ENCODE measurements around the gene PCDHB1. TPM values are rescaled to one million over a fixed set of nuclear protein-coding genes. Genes with fewer than 3 reads are reported as not detected.

PCDHB1 gene
- total and polyA plus RNA-seq, 4 experiments from 2014 or later = not detected

DNA sequence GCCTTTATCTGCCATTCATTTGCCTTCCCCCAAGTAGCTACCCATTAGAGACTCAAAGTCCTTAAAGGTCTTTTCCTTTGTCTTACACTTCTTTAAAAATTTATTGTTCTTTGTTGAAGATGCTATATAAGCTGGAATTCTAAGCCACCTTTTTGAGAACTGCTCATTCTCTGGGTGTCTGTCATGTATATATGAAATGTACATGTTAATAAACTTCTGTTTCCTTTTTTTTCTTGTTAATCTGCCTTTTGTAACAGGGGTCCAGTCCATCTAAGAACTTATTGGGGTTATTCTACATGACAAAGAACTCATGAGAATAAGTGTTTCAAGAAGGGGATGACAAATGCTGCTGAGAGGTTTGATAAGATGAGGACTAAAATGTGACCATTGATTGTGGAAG lies 43.4 kb upstream of the PCDHB1 start:
- Histone ChIP-seq H3K36me3 (ENCODE audit: insufficient read depth, low read length) (no peaks in the 10 kb centered on the region), H3K27me3 (ENCODE audit: insufficient read depth, low read length) (no peaks in the 10 kb centered on the region), H3K9me3 (ENCODE audit: control insufficient read depth in 1 of 2, low read length in 2 of 2) (no peaks in the 10 kb centered on the region), H3K4me1 (ENCODE audit: insufficient read depth, low read length) (no peaks in the 10 kb centered on the region), H3K27ac (ENCODE audit: low read depth, low read length) (no peak overlapping the region), H3K4me3 (ENCODE audit: low read length in 2 of 2) (no peak overlapping the region)
- POLR2A ChIA-PET (ENCODE audit: partially characterized antibody) = no interaction called here
- H3K36me3 Mint-ChIP-seq = no peaks in the 10 kb centered on the region
- intact Hi-C loops (cut with micrococcal nuclease) = no loop called here
- no peak overlapping the region for H3K27ac Mint-ChIP-seq
- no peak overlapping the region for H3K4me3 Mint-ChIP-seq
- CTCF ChIA-PET (ENCODE audit: partially characterized antibody) = no interaction called here
- H3K4me1 Mint-ChIP-seq = no peaks in the 10 kb centered on the region
- H3K9me3 Mint-ChIP-seq = peaks cover 0 to 7% (median 3%) of the 10 kb centered on the region in 8 donors
- peaks cover 5 to 6% of the 10 kb centered on the region in 2 donors for H3K27me3 Mint-ChIP-seq
- no peak for DNase-seq

DNA sequence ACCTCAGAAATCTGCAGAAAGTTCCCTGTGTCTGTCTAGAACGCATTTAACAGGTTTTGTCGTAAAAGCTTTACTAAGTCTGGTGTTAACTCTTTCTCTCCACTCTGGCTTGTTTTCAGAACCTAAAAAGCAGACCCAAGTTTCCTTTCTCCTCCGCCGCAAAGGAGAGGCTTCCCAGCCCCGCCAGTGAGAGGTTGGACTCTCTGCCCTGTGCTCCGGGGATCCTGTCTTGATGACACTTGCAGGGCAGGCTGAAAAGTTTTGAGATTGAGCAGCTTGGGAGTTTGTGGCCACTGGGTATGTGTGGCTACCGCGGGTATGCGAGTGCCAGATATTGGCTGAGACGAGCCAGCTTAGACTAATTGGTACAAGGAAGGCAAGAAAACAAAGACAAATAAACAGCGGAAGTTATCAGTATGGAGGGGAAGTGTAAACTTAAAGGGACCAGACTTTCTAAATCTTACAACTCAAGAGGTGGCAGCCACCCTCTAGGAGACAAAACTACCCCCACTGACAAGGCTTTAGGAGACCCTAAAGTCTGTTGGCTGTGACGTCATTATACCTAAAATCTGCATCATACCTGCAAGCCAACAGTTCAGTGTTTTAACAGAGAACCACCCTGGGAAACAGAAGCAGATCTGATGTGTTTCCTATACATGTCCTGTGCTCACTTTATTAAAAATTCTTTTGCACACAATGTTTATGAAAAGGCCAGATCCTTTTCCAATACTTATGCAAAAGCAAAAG lies 41.0 kb upstream of the PCDHB1 start:
- Mint-ChIP-seq H3K27me3 (peaks cover 2 to 6% of the 10 kb centered on the region in 2 donors), H3K9me3 (peaks cover 0 to 7% (median 3%) of the 10 kb centered on the region in 8 donors), H3K4me3 (no peak overlapping the region), H3K36me3 (no peaks in the 10 kb centered on the region), H3K27ac (no peak overlapping the region), H3K4me1 (no peaks in the 10 kb centered on the region)
- Histone ChIP-seq H3K4me3 (ENCODE audit: low read length in 2 of 2) (no peak overlapping the region), H3K36me3 (ENCODE audit: insufficient read depth, low read length) (no peaks in the 10 kb centered on the region), H3K4me1 (ENCODE audit: insufficient read depth, low read length) (no peaks in the 10 kb centered on the region), H3K27ac (ENCODE audit: low read depth, low read length) (no peak overlapping the region), H3K27me3 (ENCODE audit: insufficient read depth, low read length) (no peaks in the 10 kb centered on the region), H3K9me3 (ENCODE audit: control insufficient read depth in 1 of 2, low read length in 2 of 2) (no peaks in the 10 kb centered on the region)
- CTCF ChIA-PET (ENCODE audit: partially characterized antibody) = no interaction called here
- POLR2A ChIA-PET (ENCODE audit: partially characterized antibody) = no interaction called here
- no peak for DNase-seq
- intact Hi-C loops (cut with micrococcal nuclease) = no loop called here

DNA sequence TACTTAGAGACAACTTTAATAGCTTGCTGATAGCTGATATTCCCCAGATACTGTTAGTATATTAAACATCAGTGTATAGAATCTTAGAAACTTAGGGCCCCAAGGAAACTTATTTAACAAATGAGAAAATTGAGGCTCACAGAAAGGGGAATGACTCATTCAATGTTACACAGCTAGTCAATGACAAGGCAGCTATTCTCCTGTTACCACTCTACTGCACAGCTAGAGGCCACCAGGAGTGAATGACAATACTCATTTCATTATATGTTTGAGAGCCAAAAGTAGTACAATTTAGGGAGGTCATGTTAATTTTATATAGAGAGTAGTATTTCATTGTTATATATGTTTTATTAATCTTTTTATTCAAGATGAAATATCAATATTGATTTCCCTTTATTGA lies 33.2 kb upstream of the PCDHB1 start:
- Mint-ChIP-seq H3K4me3 (no peak overlapping the region), H3K36me3 (no peaks in the 10 kb centered on the region), H3K9me3 (peaks cover 0 to 5% (median 0%) of the 10 kb centered on the region in 8 donors), H3K4me1 (no peaks in the 10 kb centered on the region), H3K27me3 (peaks cover 4% of the 10 kb centered on the region in 2 donors), H3K27ac (no peak overlapping the region)
- H3K27me3 ChIP-seq (ENCODE audit: insufficient read depth, low read length) = no peaks in the 10 kb centered on the region
- no peak for DNase-seq
- H3K27ac ChIP-seq (ENCODE audit: low read depth, low read length) = no peak overlapping the region
- H3K4me3 ChIP-seq (ENCODE audit: low read length in 2 of 2) = no peak overlapping the region
- H3K9me3 ChIP-seq (ENCODE audit: control insufficient read depth in 1 of 2, low read length in 2 of 2) = no peaks in the 10 kb centered on the region
- POLR2A ChIA-PET (ENCODE audit: partially characterized antibody) = no interaction called here
- H3K4me1 ChIP-seq (ENCODE audit: insufficient read depth, low read length) = no peaks in the 10 kb centered on the region
- no peaks in the 10 kb centered on the region for H3K36me3 ChIP-seq (ENCODE audit: insufficient read depth, low read length)
- intact Hi-C loops (cut with micrococcal nuclease) = no loop called here
- CTCF ChIA-PET (ENCODE audit: partially characterized antibody) = no interaction called here

DNA sequence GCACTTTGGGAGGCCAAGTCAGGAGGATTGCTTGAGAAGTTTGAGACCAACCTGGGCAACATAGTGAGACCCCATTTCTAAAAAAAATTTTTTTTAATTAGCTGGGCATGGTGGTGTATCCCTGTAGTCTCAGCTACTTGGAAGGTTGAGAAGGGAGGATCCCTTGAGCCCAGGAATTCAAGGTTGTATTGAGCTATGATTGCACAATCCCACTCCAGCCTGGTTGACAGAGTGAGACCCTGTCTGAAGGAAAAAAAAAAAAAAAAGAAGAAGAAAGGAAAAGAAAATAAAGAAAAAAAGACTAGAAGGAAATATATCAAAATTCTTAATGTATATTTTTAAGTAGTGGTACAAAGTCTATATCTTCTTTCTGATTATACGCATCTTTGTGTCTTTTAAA lies 28.8 kb upstream of the PCDHB1 start:
- H3K9me3 Mint-ChIP-seq = peaks cover 0 to 8% (median 3%) of the 10 kb centered on the region in 8 donors
- Histone ChIP-seq H3K4me3 (ENCODE audit: low read length in 2 of 2) (no peak overlapping the region), H3K4me1 (ENCODE audit: insufficient read depth, low read length) (no peaks in the 10 kb centered on the region), H3K9me3 (ENCODE audit: control insufficient read depth in 1 of 2, low read length in 2 of 2) (no peaks in the 10 kb centered on the region), H3K27me3 (ENCODE audit: insufficient read depth, low read length) (no peaks in the 10 kb centered on the region), H3K36me3 (ENCODE audit: insufficient read depth, low read length) (no peaks in the 10 kb centered on the region), H3K27ac (ENCODE audit: low read depth, low read length) (no peak overlapping the region)
- no peak overlapping the region for H3K4me3 Mint-ChIP-seq
- no peak for DNase-seq
- no peaks in the 10 kb centered on the region for H3K4me1 Mint-ChIP-seq
- ChIA-PET CTCF (ENCODE audit: partially characterized antibody) (no interaction called here), POLR2A (ENCODE audit: partially characterized antibody) (no interaction called here)
- intact Hi-C loops (cut with micrococcal nuclease) = no loop called here
- peaks cover 0 to 2% of the 10 kb centered on the region in 2 donors for H3K27me3 Mint-ChIP-seq
- H3K27ac Mint-ChIP-seq = no peak overlapping the region
- H3K36me3 Mint-ChIP-seq = no peaks in the 10 kb centered on the region

DNA sequence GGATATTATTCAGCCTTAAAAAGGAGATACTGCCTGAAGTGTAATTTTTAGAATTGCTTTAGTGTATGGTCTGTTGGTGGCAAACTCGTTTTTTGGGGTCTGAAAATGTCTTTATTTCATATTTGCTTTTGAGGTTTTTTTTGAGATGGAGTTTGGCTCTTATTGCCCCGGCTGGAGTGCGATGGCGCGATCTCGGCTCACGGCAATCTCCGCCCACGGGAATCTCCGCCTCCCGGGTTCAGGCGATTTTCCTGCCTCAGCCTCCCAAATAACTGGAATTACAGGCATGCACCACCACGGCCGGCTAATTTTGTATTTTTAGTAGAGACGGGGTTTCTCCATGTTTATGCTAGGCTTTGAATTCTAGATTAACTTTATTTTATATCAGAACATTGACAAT lies 20.2 kb upstream of the PCDHB1 start:
- Mint-ChIP-seq H3K36me3 (no peaks in the 10 kb centered on the region), H3K27ac (no peak overlapping the region), H3K9me3 (no peaks in the 10 kb centered on the region), H3K4me3 (no peak overlapping the region), H3K27me3 (no peaks in the 10 kb centered on the region), H3K4me1 (no peaks in the 10 kb centered on the region)
- CTCF ChIA-PET (ENCODE audit: partially characterized antibody) = no interaction called here
- intact Hi-C loops (cut with micrococcal nuclease) = no loop called here
- no peak overlapping the region for H3K4me3 ChIP-seq (ENCODE audit: low read length in 2 of 2)
- H3K27me3 ChIP-seq (ENCODE audit: insufficient read depth, low read length) = no peaks in the 10 kb centered on the region
- no peaks in the 10 kb centered on the region for H3K9me3 ChIP-seq (ENCODE audit: control insufficient read depth in 1 of 2, low read length in 2 of 2)
- POLR2A ChIA-PET (ENCODE audit: partially characterized antibody) = no interaction called here
- no peak overlapping the region for H3K27ac ChIP-seq (ENCODE audit: low read depth, low read length)
- H3K4me1 ChIP-seq (ENCODE audit: insufficient read depth, low read length) = no peaks in the 10 kb centered on the region
- no peaks in the 10 kb centered on the region for H3K36me3 ChIP-seq (ENCODE audit: insufficient read depth, low read length)
- DNase-seq = no peak

DNA sequence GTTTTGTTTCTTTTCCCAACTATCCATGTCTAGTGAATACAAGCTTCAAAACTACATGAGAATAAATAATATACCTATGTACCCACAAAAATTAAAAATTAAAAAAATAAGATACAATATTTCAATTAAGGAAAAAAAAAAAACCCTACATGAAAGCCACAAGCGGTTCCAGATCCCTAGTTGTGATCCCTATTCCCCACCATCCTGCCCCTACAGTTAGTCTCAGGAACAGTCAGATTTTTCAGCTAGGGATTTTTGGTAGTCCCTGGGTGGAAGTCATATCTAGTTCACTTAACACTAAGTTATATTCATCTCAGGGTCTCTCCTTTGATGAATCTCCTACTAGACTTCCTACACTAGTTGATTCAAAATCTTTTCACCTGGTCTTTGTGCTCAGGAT lies 18.5 kb upstream of the PCDHB1 start:
- Histone ChIP-seq H3K36me3 (ENCODE audit: insufficient read depth, low read length) (no peaks in the 10 kb centered on the region), H3K27ac (ENCODE audit: low read depth, low read length) (no peak overlapping the region), H3K4me1 (ENCODE audit: insufficient read depth, low read length) (no peaks in the 10 kb centered on the region), H3K9me3 (ENCODE audit: control insufficient read depth in 1 of 2, low read length in 2 of 2) (no peaks in the 10 kb centered on the region), H3K4me3 (ENCODE audit: low read length in 2 of 2) (no peak overlapping the region), H3K27me3 (ENCODE audit: insufficient read depth, low read length) (no peaks in the 10 kb centered on the region)
- ChIA-PET POLR2A (ENCODE audit: partially characterized antibody) (no interaction called here), CTCF (ENCODE audit: partially characterized antibody) (no interaction called here)
- intact Hi-C loops (cut with micrococcal nuclease) = no loop called here
- no peak for DNase-seq
- no peaks in the 10 kb centered on the region for H3K36me3 Mint-ChIP-seq
- H3K27me3 Mint-ChIP-seq = no peaks in the 10 kb centered on the region
- peaks cover 0 to 3% (median under 1%) of the 10 kb centered on the region in 8 donors for H3K9me3 Mint-ChIP-seq
- H3K27ac Mint-ChIP-seq = no peak overlapping the region
- H3K4me1 Mint-ChIP-seq = no peaks in the 10 kb centered on the region
- H3K4me3 Mint-ChIP-seq = no peak overlapping the region

DNA sequence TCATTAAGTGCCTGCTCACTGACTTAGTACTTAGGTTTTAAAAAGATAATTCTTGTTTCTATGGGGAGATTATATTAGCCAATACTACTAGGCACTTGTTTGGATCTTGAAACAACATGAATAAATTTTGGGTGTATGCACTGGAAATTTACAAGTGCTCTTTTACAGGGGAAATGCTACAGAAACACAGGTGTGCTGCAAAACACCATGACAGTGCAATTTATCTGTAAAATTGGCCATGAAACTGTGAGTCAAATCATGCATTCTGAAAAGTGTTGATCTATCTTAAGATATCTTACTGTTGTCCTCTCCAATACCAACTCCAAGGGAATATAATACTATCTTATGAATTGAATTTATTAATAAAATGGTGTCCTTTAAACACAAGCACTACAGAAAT lies 12.1 kb upstream of the PCDHB1 start:
- Mint-ChIP-seq H3K9me3 (peaks cover 0 to 6% (median 2%) of the 10 kb centered on the region in 8 donors), H3K27me3 (peaks cover 0 to 2% of the 10 kb centered on the region in 2 donors), H3K4me1 (no peaks in the 10 kb centered on the region), H3K27ac (no peak overlapping the region), H3K4me3 (no peak overlapping the region), H3K36me3 (no peaks in the 10 kb centered on the region)
- no peak overlapping the region for H3K4me3 ChIP-seq (ENCODE audit: low read length in 2 of 2)
- no peaks in the 10 kb centered on the region for H3K27me3 ChIP-seq (ENCODE audit: insufficient read depth, low read length)
- intact Hi-C loops (cut with micrococcal nuclease) = no loop called here
- H3K27ac ChIP-seq (ENCODE audit: low read depth, low read length) = no peak overlapping the region
- H3K36me3 ChIP-seq (ENCODE audit: insufficient read depth, low read length) = no peaks in the 10 kb centered on the region
- ChIA-PET POLR2A (ENCODE audit: partially characterized antibody) (no interaction called here), CTCF (ENCODE audit: partially characterized antibody) (no interaction called here)
- H3K4me1 ChIP-seq (ENCODE audit: insufficient read depth, low read length) = peaks cover 14% of the 10 kb centered on the region
- no peaks in the 10 kb centered on the region for H3K9me3 ChIP-seq (ENCODE audit: control insufficient read depth in 1 of 2, low read length in 2 of 2)
- DNase-seq = no peak

DNA sequence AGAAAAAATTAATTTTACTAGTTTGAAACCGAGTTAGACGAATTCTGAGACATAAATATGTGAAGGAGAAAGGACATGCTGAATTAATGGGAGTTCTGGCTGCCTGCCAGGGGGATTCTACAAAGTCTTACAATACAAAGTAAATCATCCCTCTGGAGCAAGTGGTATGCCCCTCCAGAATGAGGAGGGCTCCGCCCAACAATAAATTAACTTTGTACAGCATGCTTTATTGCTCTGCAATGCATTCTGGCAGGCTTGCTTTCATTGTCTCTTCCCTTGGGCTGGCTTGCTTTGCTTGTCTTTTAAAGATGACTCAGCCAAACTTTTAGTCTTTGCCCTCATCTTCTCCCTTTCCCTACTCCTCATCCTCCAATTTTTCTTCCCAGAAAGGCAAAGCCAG lies 11.7 kb upstream of the PCDHB1 start:
- DNase-seq = no peak
- H3K9me3 ChIP-seq (ENCODE audit: control insufficient read depth in 1 of 2, low read length in 2 of 2) = no peaks in the 10 kb centered on the region
- no peak overlapping the region for H3K4me3 ChIP-seq (ENCODE audit: low read length in 2 of 2)
- H3K27me3 Mint-ChIP-seq = peaks cover 2 to 4% of the 10 kb centered on the region in 2 donors
- H3K9me3 Mint-ChIP-seq = peaks cover 0 to 6% (median 3%) of the 10 kb centered on the region in 8 donors
- no peak overlapping the region for H3K27ac Mint-ChIP-seq
- H3K36me3 Mint-ChIP-seq = no peaks in the 10 kb centered on the region
- no peaks in the 10 kb centered on the region for H3K36me3 ChIP-seq (ENCODE audit: insufficient read depth, low read length)
- H3K4me1 ChIP-seq (ENCODE audit: insufficient read depth, low read length) = peaks cover 14% of the 10 kb centered on the region
- no peaks in the 10 kb centered on the region for H3K4me1 Mint-ChIP-seq
- H3K27me3 ChIP-seq (ENCODE audit: insufficient read depth, low read length) = no peaks in the 10 kb centered on the region
- POLR2A ChIA-PET (ENCODE audit: partially characterized antibody) = no interaction called here
- intact Hi-C loops (cut with micrococcal nuclease) = no loop called here
- no peak overlapping the region for H3K27ac ChIP-seq (ENCODE audit: low read depth, low read length)
- CTCF ChIA-PET (ENCODE audit: partially characterized antibody) = no interaction called here
- H3K4me3 Mint-ChIP-seq = no peak overlapping the region

All from CD4-positive, alpha-beta memory T cell (primary cell).